CD4-positive, alpha-beta T cell treated with Interferon gamma for 1 hour (primary cell): ENCODE results near the gene SPATA31A7.
"Not testable (repeated sequence)": the region's sequence is repeated elsewhere in the genome, so short reads cannot be mapped to it uniquely, and the experiment has no call there.

Source experiments
- DNase-seq: peaks from one replicate; pipeline ENCODE4 v3.0.0-alpha.2; 2020

The SPATA31A7 gene

GRCh38 chr9:61189736-61190135 is at the start of gene SPATA31A7:
Gene SPATA31A7 (plus strand): TSS chr9:61190036. CDS start chr9:61190065, 29 bp downstream.
- not testable (repeated sequence) for DNase-seq

- DNase-seq = not testable (repeated sequence)
These were observed 36.6 kb downstream of the SPATA31A7 start for GRCh38 chr9:61226438-61226837.
